Lower leg skin (tissue), 4 donors: ENCODE data around the gene ITM2B. TPM values are rescaled to one million over a fixed set of nuclear protein-coding genes. Genes with fewer than 3 reads are reported as not detected.
"Not testable (repeated sequence)": the region's sequence is repeated elsewhere in the genome, so short reads cannot be mapped to it uniquely, and the experiment has no call there.

Experiments
- DNase-seq, 2 donors: peaks; one replicate each; pipeline ENCODE4 v3.0.0-alpha.2; 2019; ENCODE audit warnings: low spot score in 2 of 2
- H3K4me3 ChIP-seq: fragments of 200-600 bp; sonication (generic); 2 replicates; pipeline ENCODE4 v1.5.1; 2017; ENCODE audit warnings: mild to moderate bottlenecking, low read depth; ENCODE audit not compliant: poor library complexity, severe bottlenecking
- POLR2A ChIP-seq, 2 donors: fragments of 450-650 bp; IDR thresholded peaks; one replicate each; pipeline ENCODE4 v1.6.1; 2016 to 2017; ENCODE audit warnings: antibody characterized with exemption in 2 of 2, mild to moderate bottlenecking in 1 of 2, moderate library complexity in 1 of 2
- WGBS, 2 donors: methylation state at CpG; one replicate each; pipeline ENCODE4 v1.1.5; 2018; 5-methylcytosine and 5-hydroxymethylcytosine counted together
- intact Hi-C: fragments of 100-400 bp; cut with DNase I; formaldehyde crosslinking; loops from one replicate; pipeline ENCODE4 v1.15.0; 2023; ENCODE audit warnings: low total_unique reads
- total RNA-seq, 4 donors: library from RNA; depleted of rRNA; stranded (reverse); fragments of >200 nt; gene quantifications; one replicate each; pipeline ENCODE4 v1.1.0, GENCODE V29; 2016
- TF ChIP-seq, protein P1 (sequence below), 3 donors: fragments of 450-650 bp; IDR thresholded peaks; one replicate each; pipeline ENCODE4 v1.5.1; 2016; ENCODE audit warnings: antibody characterized with exemption in 3 of 3, mild to moderate bottlenecking in 3 of 3, moderate library complexity in 2 of 3

ITM2B gene
- total RNA-seq, 4 donors from 2014 or later = 749 to 856 (median 792) TPM

DNA sequence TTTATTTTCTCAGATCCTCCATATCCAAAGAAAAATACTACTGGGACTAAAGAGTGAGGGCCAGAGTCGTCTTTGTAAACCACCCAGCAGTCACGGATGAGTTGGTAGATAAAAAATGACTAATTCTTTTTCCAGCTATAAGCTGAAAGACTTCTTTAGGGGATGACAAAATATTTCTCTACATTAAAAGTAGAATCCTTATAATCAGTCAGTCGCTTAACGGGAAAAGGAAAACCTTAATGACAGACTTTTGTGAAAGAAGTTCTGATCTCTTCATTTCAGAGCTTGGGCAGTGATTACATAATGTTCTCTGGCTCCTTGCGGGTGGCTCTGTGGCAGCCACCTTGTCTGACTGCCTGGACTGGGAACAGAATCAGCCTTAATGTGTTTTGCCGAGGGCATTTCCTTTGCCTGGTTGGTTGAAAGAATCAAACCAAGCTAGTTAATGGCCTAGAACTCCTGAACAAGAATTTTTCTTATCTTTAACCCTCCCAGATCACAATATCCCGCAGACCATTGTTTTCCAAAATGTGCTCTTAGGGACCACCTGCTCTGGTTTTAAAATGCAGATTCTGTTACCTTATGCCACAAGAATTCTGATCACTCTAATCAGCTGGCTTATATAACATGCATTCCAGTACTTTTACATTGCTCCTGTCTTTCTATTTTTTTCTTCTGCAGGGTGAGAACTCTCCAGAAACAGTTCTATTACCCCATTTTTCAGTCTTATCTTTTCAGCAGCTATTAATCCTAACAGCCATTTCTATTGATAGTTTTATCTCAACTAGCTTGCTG is 2.5 kb downstream of the ITM2B start:
- TF ChIP-seq, protein P1, sequence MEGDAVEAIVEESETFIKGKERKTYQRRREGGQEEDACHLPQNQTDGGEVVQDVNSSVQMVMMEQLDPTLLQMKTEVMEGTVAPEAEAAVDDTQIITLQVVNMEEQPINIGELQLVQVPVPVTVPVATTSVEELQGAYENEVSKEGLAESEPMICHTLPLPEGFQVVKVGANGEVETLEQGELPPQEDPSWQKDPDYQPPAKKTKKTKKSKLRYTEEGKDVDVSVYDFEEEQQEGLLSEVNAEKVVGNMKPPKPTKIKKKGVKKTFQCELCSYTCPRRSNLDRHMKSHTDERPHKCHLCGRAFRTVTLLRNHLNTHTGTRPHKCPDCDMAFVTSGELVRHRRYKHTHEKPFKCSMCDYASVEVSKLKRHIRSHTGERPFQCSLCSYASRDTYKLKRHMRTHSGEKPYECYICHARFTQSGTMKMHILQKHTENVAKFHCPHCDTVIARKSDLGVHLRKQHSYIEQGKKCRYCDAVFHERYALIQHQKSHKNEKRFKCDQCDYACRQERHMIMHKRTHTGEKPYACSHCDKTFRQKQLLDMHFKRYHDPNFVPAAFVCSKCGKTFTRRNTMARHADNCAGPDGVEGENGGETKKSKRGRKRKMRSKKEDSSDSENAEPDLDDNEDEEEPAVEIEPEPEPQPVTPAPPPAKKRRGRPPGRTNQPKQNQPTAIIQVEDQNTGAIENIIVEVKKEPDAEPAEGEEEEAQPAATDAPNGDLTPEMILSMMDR (IDR thresholded peaks at IDR 0.05) = no peak
- no peak for TF ChIP-seq POLR2A (IDR thresholded peaks at IDR 0.05)
- DNase-seq = peak in 1 of 2 donors; percentile 49
- intact Hi-C loops = no loop called here
- 9 to 12% methylated on average over 7 of the region's 7 CpGs for WGBS, 2 donors
- no peak overlapping the region for H3K4me3 ChIP-seq

DNA sequence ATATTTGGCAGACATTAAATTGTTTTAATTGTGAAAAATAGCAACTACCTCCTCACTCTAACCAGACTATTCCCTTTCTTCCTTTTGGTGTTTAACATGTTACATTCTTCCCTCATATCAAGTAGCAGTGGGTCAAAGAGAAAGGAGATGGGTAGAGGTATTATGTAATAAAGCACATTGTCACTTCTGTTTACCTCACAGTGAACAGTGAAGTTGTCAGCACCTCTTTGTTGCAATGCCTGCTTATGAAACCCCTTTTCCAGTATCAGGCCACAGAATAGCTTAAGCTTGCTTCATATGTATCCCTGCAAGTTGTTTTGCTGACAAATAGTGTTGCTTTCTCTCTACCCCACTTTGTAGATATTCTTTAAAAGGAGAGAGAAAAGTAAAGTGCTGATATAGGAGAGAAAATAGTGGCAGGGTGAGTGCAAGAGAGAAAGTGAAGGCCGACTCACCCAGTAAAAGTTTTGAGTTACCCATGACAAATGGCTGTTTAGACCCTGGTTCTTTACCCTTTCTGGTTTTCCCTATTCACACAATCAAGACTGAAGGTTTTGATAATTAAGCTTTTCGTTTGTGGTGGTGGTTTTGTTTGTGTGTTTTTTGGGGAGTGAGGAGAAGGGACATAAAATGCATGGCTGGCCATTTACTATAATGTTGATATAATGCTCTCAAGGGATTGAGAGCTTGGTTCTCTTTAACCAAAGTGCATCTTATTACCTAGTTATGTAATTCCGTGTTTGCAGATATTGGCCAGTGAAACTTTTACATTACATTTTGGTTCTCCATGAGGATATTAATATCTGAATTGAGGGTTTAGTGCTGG is 3.7 kb downstream of the ITM2B start:
- no peak for TF ChIP-seq POLR2A (IDR thresholded peaks at IDR 0.05)
- TF ChIP-seq, protein P1 (IDR thresholded peaks at IDR 0.05) = no peak
- H3K4me3 ChIP-seq = no peak overlapping the region
- DNase-seq = no peak
- intact Hi-C loops = no loop called here
- WGBS, 2 donors = 20 to 25% methylated on average over 3 of the region's 3 CpGs

DNA sequence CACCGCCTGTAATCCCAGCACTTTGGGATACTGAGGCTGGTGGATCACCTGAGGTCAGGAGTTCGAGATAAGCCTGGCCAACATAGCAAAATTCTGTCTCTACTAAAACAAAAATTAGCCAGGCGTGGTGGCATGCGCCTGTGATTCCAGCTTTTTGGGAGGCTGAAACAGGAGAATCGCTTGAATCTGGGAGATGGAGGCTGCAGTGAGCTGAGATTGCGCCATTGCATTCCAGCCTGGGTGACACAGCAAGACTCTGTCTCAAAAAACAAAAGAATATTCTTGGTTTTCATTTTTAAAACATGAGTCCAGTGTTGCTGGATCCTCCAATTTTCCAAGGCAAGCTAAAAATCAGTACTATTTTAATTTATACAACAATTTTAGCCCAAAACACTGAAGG is 6.4 kb downstream of the ITM2B start:
- H3K4me3 ChIP-seq, intact Hi-C loops, DNase-seq: not testable (repeated sequence)
- WGBS, 2 donors = 96 to 97% methylated on average over 6 of the region's 6 CpGs

DNA sequence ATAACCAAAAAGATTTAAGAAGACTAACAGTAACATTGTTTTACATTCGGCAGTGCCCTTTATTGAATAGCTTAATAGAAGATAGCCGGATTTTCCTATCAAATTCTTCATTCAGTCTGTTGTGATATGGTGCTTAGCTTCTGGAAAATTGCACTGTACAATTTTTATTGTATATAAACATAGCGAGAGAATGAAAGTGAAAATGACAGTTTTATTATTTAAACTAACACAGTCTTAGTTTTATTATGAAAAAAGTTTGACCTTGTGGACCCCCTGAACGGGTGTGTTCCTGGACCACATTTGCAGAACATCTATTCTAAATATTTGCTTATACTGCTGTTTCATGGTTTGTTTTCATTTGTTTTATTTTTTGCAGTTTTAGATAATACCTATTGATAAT is 8.6 kb downstream of the ITM2B start:
- WGBS, 2 donors = 68 to 74% methylated on average over 4 of the region's 4 CpGs
- no peak for DNase-seq
- no peak for TF ChIP-seq POLR2A (IDR thresholded peaks at IDR 0.05)
- TF ChIP-seq, protein P1 (IDR thresholded peaks at IDR 0.05) = no peak
- intact Hi-C loops = no loop called here
- no peak overlapping the region for H3K4me3 ChIP-seq

DNA sequence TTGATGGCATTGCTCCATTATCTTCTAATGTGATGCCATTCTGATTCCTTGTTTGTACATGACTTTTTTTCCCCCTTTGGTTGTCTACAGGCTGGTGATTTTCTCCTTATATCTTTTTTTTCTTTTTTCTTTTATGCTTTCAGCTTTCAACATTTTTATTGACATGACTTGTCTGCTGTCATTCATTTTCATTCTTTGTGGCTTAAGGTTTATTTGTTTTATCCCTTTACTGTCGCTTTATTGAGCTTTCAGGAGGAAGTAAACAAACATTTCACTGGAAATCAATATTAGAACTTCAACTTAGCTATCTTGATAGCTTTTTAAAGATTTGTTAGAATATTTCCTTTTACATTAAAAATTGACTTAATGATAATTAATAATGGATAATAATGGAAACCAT is 9.7 kb downstream of the ITM2B start:
- WGBS, 2 donors = 92 to 93% methylated on average over 1 of the region's 1 CpG
- DNase-seq = no peak
- TF ChIP-seq, protein P1 (IDR thresholded peaks at IDR 0.05) = no peak
- no peak for TF ChIP-seq POLR2A (IDR thresholded peaks at IDR 0.05)
- intact Hi-C loops = no loop called here
- no peak overlapping the region for H3K4me3 ChIP-seq

DNA sequence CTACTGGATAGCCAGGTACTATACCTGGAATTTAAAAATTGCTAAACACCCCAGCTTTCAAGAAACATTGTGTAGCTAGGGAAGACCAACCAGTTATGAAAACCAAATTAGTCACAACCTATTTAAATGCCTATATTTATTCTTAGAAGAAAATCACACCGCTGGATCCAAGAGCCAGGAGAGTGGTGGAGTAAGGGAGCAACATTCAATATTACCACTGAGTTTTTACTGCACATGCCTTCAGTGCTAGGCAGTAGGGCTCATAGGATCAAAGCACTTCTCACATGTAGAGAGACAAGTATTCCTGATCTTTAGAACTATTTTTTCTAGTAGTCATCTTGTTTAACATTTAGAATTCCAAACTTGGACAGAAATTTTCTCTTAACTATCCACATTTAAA is 11.2 kb downstream of the ITM2B start:
- no peak for TF ChIP-seq POLR2A (IDR thresholded peaks at IDR 0.05)
- TF ChIP-seq, protein P1 (IDR thresholded peaks at IDR 0.05) = no peak
- H3K4me3 ChIP-seq = no peak overlapping the region
- intact Hi-C loops = no loop called here
- DNase-seq = no peak
- 51 to 76% methylated on average over 1 of the region's 1 CpG for WGBS, 2 donors
